Esophagus squamous epithelium (tissue), 5 donors: Measurements from ENCODE around the gene SCGB3A1. TPM values are rescaled to one million over a fixed set of nuclear protein-coding genes. Genes with fewer than 3 reads are reported as not detected.

ENCODE experiments used
- DNase-seq: peaks from one replicate; lab custom pipeline; 2025; lab: John Stamatoyannopoulos, UW
- H3K27ac ChIP-seq, 4 donors: fragments of 200-600 bp; sonication (generic); one replicate each; pipeline ENCODE4 v1.5.1; 2016 to 2019; ENCODE audit warnings: mild to moderate bottlenecking in 1 of 4
- H3K27me3 ChIP-seq, 4 donors: fragments of 200-600 bp; sonication (generic); 1 replicate in 3 of 4; 2 replicates in 1 of 4; pipeline versions ENCODE4 v1.5.1 to v1.6.0; 2017 to 2021; ENCODE audit warnings: antibody characterized with exemption in 1 of 4
- H3K36me3 ChIP-seq, 3 donors: fragments of 200-600 bp; sonication (generic); one replicate each; pipeline ENCODE4 v1.5.1; 2016 to 2019
- H3K4me1 ChIP-seq, 3 donors: fragments of 200-600 bp; sonication (generic); one replicate each; pipeline ENCODE4 v1.5.1; 2017 to 2019
- H3K4me3 ChIP-seq, 4 donors: fragments of 200-600 bp; sonication (generic); 1 replicate in 3 of 4; 2 replicates in 1 of 4; pipeline ENCODE4 v1.5.1; 2016 to 2019; ENCODE audit warnings: mild to moderate bottlenecking in 2 of 4, moderate library complexity in 1 of 4
- H3K9me3 ChIP-seq, 3 donors: fragments of 200-600 bp; sonication (generic); one replicate each; pipeline ENCODE4 v1.5.1; 2016 to 2019
- POLR2A ChIP-seq, 4 donors: fragments of 450-650 bp; IDR thresholded peaks; one replicate each; pipeline ENCODE4 v1.6.1; 2017; ENCODE audit warnings: antibody characterized with exemption in 4 of 4, mild to moderate bottlenecking in 4 of 4, moderate library complexity in 3 of 4
- WGBS, 2 donors: methylation state at CpG; one replicate each; pipeline ENCODE4 v1.1.5; 2018; 5-methylcytosine and 5-hydroxymethylcytosine counted together
- intact Hi-C: fragments of 100-400 bp; cut with DNase I; formaldehyde crosslinking; loops from one replicate; pipeline ENCODE4 v1.15.0; 2022
- total RNA-seq, 4 donors: library from RNA; depleted of rRNA; stranded (reverse); fragments of >200 nt; gene quantifications; one replicate each; pipeline ENCODE4 v1.1.0, GENCODE V29; 2016
- TF ChIP-seq, protein P1 (sequence below), 6 experiments: fragments of 450-650 bp in 4 of 6; fragments of 200-600 bp in 2 of 6; sonication (generic) in 2 of 6; IDR thresholded peaks; one replicate each; pipeline ENCODE4 v1.5.1; 2016 to 2019; ENCODE audit warnings: antibody characterized with exemption in 6 of 6, mild to moderate bottlenecking in 4 of 6, moderate library complexity in 4 of 6
- donor health status: DM: yes; HTN: yes; CAD: no.

The SCGB3A1 gene
- total RNA-seq, 4 donors from 2014 or later = 2.1 to 101 TPM; not detected in 2

DNA sequence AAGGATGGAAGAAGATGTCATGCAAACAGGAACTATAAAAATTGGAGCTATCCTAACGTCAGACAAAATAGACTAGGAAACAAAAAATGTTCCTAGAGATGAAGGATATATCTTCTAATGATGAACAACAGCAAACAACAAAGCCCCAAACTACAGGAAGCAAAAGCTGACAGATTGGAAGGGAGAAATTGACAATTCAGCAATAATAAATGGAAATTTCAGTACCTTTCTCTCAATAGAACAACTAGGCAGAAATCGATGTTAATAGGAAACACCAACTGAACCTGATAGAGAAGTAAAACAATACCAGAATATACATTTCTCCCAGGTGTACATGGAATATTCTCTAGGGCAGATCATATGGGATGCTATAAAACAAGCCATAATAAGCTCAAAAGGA, 7.6 kb downstream of the SCGB3A1 start:
- TF ChIP-seq, protein P1, sequence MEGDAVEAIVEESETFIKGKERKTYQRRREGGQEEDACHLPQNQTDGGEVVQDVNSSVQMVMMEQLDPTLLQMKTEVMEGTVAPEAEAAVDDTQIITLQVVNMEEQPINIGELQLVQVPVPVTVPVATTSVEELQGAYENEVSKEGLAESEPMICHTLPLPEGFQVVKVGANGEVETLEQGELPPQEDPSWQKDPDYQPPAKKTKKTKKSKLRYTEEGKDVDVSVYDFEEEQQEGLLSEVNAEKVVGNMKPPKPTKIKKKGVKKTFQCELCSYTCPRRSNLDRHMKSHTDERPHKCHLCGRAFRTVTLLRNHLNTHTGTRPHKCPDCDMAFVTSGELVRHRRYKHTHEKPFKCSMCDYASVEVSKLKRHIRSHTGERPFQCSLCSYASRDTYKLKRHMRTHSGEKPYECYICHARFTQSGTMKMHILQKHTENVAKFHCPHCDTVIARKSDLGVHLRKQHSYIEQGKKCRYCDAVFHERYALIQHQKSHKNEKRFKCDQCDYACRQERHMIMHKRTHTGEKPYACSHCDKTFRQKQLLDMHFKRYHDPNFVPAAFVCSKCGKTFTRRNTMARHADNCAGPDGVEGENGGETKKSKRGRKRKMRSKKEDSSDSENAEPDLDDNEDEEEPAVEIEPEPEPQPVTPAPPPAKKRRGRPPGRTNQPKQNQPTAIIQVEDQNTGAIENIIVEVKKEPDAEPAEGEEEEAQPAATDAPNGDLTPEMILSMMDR (IDR thresholded peaks at IDR 0.05) = no peak
- no peak for TF ChIP-seq POLR2A (IDR thresholded peaks at IDR 0.05)
- H3K36me3 ChIP-seq = no peaks in the 10 kb centered on the region
- H3K27ac ChIP-seq = no peak overlapping the region
- DNase-seq = no peak
- WGBS, 2 donors = 66 to 68% methylated on average over 2 of the region's 2 CpGs
- no peaks in the 10 kb centered on the region for H3K4me1 ChIP-seq
- no peaks in the 10 kb centered on the region for H3K9me3 ChIP-seq
- H3K4me3 ChIP-seq = no peak overlapping the region
- peaks cover 0 to 10% (median 0%) of the 10 kb centered on the region in 4 donors for H3K27me3 ChIP-seq
- intact Hi-C loops = no loop called here

DNA sequence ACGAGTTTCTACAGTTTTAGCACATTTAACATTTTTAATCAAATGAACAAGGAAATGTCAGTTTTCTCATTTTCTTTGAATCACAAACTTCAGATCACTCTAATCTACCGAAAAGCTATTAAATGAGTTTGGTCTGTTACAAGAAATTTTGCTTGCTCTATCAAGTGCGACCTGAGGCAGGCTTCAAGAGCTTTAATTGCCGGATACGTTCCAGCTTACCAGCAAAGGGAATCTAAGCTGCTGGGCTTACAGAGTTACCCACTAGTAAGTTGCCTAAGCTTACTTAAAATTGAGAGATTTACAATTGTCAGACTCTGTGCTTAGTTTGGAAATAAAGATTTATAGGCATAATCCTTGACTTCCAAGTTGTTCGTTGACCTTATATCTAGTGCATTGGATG, 10.6 kb downstream of the SCGB3A1 start:
- H3K27ac ChIP-seq = no peak overlapping the region
- WGBS, 2 donors = 86 to 93% methylated on average over 6 of the region's 6 CpGs
- TF ChIP-seq, protein P1 (IDR thresholded peaks at IDR 0.05) = no peak
- TF ChIP-seq POLR2A (IDR thresholded peaks at IDR 0.05) = no peak
- intact Hi-C loops = no loop called here
- DNase-seq = no peak
- no peaks in the 10 kb centered on the region for H3K4me1 ChIP-seq
- peaks cover 0 to 29% (median 0%) of the 10 kb centered on the region in 3 donors for H3K36me3 ChIP-seq
- no peak overlapping the region for H3K4me3 ChIP-seq
- no peaks in the 10 kb centered on the region for H3K9me3 ChIP-seq
- no peaks in the 10 kb centered on the region for H3K27me3 ChIP-seq

DNA sequence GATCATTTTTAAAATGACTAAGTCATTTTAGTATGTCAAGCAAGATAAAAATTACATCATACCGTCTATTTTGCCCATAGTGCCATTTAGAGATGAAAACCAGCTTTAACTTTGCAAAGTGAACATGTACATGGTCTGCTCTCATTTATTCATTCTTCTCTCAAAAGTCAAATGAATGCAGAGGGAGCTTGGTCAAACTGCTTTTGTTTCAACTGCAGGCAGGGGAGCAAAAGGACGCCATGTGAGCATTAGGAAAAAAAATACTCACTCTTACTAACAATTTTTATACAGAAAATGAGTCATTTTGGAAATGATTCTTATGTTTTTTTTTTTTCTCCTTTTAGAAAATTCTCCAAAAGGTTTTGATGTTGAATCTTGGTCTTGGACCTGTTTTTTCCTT, 15.7 kb downstream of the SCGB3A1 start:
- peaks cover 0 to 80% (median 0%) of the 10 kb centered on the region in 3 donors for H3K36me3 ChIP-seq
- WGBS, 2 donors = 73 to 85% methylated on average over 2 of the region's 2 CpGs
- no peak overlapping the region for H3K4me3 ChIP-seq
- H3K4me1 ChIP-seq = no peaks in the 10 kb centered on the region
- H3K27ac ChIP-seq = no peak overlapping the region
- no peak for DNase-seq
- H3K9me3 ChIP-seq = no peaks in the 10 kb centered on the region
- TF ChIP-seq POLR2A (IDR thresholded peaks at IDR 0.05) = no peak
- TF ChIP-seq, protein P1 (IDR thresholded peaks at IDR 0.05) = no peak
- H3K27me3 ChIP-seq = no peaks in the 10 kb centered on the region
- intact Hi-C loops = no loop called here

DNA sequence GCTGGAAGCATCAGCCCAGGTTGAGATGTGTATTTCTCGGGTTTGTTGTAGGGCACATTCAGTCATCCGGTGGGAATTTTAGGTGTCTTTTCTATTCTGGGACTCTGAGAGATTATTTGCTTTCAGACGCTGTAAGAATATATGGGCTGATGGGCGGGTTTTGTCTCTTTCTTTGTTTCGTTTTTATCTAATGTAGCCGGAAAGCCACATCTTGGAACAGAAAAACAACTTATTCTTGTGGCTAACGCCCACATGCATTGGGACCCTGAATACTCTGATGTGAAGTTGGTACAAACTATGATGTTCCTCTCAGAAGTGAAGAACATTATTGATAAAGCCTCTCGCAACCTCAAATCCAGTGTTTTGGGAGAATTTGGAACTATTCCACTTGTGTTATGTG, 22.4 kb downstream of the SCGB3A1 start:
- no peaks in the 10 kb centered on the region for H3K4me1 ChIP-seq

DNA sequence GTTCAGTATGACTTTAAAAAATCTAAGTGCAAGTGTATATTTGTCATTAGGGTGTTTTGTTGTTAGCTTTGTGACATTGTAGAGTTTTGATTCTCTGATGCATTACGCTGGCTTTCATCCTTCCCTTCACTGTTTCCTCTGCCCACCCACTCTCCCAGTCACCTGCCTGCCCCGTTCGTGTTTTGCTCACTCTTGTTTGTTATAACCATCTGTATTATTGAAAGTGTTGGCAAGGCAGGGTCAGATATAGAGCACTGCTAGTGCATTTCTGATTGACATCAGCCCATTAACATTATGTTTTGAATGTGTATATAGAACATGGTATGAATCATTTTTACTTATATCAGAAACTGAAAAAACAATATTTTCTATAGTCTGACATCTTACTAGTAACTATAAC, 27.3 kb downstream of the SCGB3A1 start:
- no peaks in the 10 kb centered on the region for H3K27me3 ChIP-seq
- no peak for DNase-seq
- 86 to 92% methylated on average over 3 of the region's 3 CpGs for WGBS, 2 donors
- no peaks in the 10 kb centered on the region for H3K4me1 ChIP-seq
- no peaks in the 10 kb centered on the region for H3K9me3 ChIP-seq
- TF ChIP-seq, protein P1 (IDR thresholded peaks at IDR 0.05) = no peak
- no peak for TF ChIP-seq POLR2A (IDR thresholded peaks at IDR 0.05)
- H3K27ac ChIP-seq = no peak overlapping the region
- peaks cover 0 to 75% (median 2%) of the 10 kb centered on the region in 3 donors for H3K36me3 ChIP-seq
- intact Hi-C loops = no loop called here
- H3K4me3 ChIP-seq = no peak overlapping the region

More for the DNA sequence above, 22.4 kb downstream of the SCGB3A1 start:
- peaks cover 0 to 99% (median 3%) of the 10 kb centered on the region in 3 donors for H3K36me3 ChIP-seq
- no peak overlapping the region for H3K27ac ChIP-seq
- TF ChIP-seq POLR2A (IDR thresholded peaks at IDR 0.05) = no peak
- TF ChIP-seq, protein P1 (IDR thresholded peaks at IDR 0.05) = no peak
- H3K4me3 ChIP-seq = no peak overlapping the region
- H3K9me3 ChIP-seq = no peaks in the 10 kb centered on the region
- 78 to 87% methylated on average over 8 of the region's 8 CpGs for WGBS, 2 donors
- intact Hi-C loops = no loop called here
- no peaks in the 10 kb centered on the region for H3K27me3 ChIP-seq
- DNase-seq = no peak
